ENCODE data around the gene MED20.
"Not testable (repeated sequence)": the region's sequence is repeated elsewhere in the genome, so short reads cannot be mapped to it uniquely, and the experiment has no call there.

The MED20 gene

GRCh38 chr6:41920921-41921711, at the start of gene MED20, which contains the start of gene BYSL:
Gene MED20, minus strand, starts transcription at chr6:41921139. Its CDS starts 121 bp downstream, at chr6:41921018.
Gene BYSL, plus strand, starts transcription at chr6:41921499. Its CDS starts 64 bp downstream, at chr6:41921563.
- DNase-seq = peak; percentile 95

- no peak for DNase-seq
Observed at GRCh38 chr6:41970436-41970846, 49.5 kb upstream of the MED20 start.

GRCh38 chr6:41967312-41968287, 46.7 kb upstream of the MED20 start:
- no peak for DNase-seq

- DNase-seq = no peak
Observed at GRCh38 chr6:41966961-41967311, 46.0 kb upstream of the MED20 start.

- DNase-seq = no peak
Observed at GRCh38 chr6:41966214-41966920, 45.4 kb upstream of the MED20 start.

GRCh38 chr6:41965429-41966213, 44.7 kb upstream of the MED20 start:
- DNase-seq = no peak

GRCh38 chr6:41964201-41964887, 43.4 kb upstream of the MED20 start:
- no peak for DNase-seq

GRCh38 chr6:41963371-41963770, 42.4 kb upstream of the MED20 start:
- DNase-seq = no peak

GRCh38 chr6:41960028-41960427, 39.1 kb upstream of the MED20 start:
- DNase-seq = no peak

GRCh38 chr6:41958022-41958856, 37.3 kb upstream of the MED20 start:
- DNase-seq = no peak

- DNase-seq = no peak
Observed at GRCh38 chr6:41957117-41957516, 36.2 kb upstream of the MED20 start.

GRCh38 chr6:41955412-41955811, 34.5 kb upstream of the MED20 start:
- DNase-seq = no peak

GRCh38 chr6:41954668-41955067, 33.7 kb upstream of the MED20 start:
- no peak for DNase-seq

- no peak for DNase-seq
Observed at GRCh38 chr6:41947581-41948220, 26.8 kb upstream of the MED20 start.

GRCh38 chr6:41943456-41943855, 22.5 kb upstream of the MED20 start:
- DNase-seq = no peak

- DNase-seq = not testable (repeated sequence)
Observed at GRCh38 chr6:41942882-41943281, 21.9 kb upstream of the MED20 start.

- DNase-seq = no peak
Observed at GRCh38 chr6:41942067-41942851, 21.3 kb upstream of the MED20 start.

GRCh38 chr6:41941280-41942066, 20.5 kb upstream of the MED20 start, which contains the start of gene CCND3:
Gene CCND3, minus strand, starts transcription at chr6:41941808. Its CDS starts 159 bp downstream, at chr6:41941649.
- DNase-seq = peak; percentile 80
